ENCODE measurements around the gene ZNF438. TPM values are rescaled to one million over a fixed set of nuclear protein-coding genes. Genes with fewer than 3 reads are reported as not detected.

The ZNF438 gene
- polyA plus RNA-seq, 3 donors, result 8.9 to 10.2 (median 10.1) TPM

- no peak for DNase-seq (ENCODE audit: low read depth in 3 of 3, low spot score in 2 of 3)
These were observed 178.6 kb downstream of the ZNF438 start for GRCh38 chr10:30853066-30853465.

- no peak for DNase-seq (ENCODE audit: low read depth in 3 of 3, low spot score in 2 of 3)
These were observed 180.9 kb downstream of the ZNF438 start for GRCh38 chr10:30850776-30851175.

GRCh38 chr10:30849231-30850035, 182.2 kb downstream of the ZNF438 start:
- no peak for DNase-seq (ENCODE audit: low read depth in 3 of 3, low spot score in 2 of 3)

- DNase-seq (ENCODE audit: low read depth in 3 of 3, low spot score in 2 of 3), result no peak
These were observed 183.2 kb downstream of the ZNF438 start for GRCh38 chr10:30848396-30849032.

- DNase-seq (ENCODE audit: low read depth in 3 of 3, low spot score in 2 of 3), result no peak
These were observed 184.0 kb downstream of the ZNF438 start for GRCh38 chr10:30847642-30848041.

- no peak for DNase-seq (ENCODE audit: low read depth in 3 of 3, low spot score in 2 of 3)
These were observed 184.5 kb downstream of the ZNF438 start for GRCh38 chr10:30847199-30847598.

- no peak for DNase-seq (ENCODE audit: low read depth in 3 of 3, low spot score in 2 of 3)
These were observed 185.0 kb downstream of the ZNF438 start for GRCh38 chr10:30846710-30847109.

GRCh38 chr10:30842894-30843293, 188.8 kb downstream of the ZNF438 start:
- DNase-seq (ENCODE audit: low read depth in 3 of 3, low spot score in 2 of 3), result no peak

GRCh38 chr10:30842185-30842584, 189.5 kb downstream of the ZNF438 start:
- DNase-seq (ENCODE audit: low read depth in 3 of 3, low spot score in 2 of 3), result no peak

GRCh38 chr10:30840395-30841050, 191.1 kb downstream of the ZNF438 start:
- no peak for DNase-seq (ENCODE audit: low read depth in 3 of 3, low spot score in 2 of 3)

- no peak for DNase-seq (ENCODE audit: low read depth in 3 of 3, low spot score in 2 of 3)
These were observed 192.0 kb downstream of the ZNF438 start for GRCh38 chr10:30839652-30840051.

- no peak for DNase-seq (ENCODE audit: low read depth in 3 of 3, low spot score in 2 of 3)
These were observed 195.3 kb downstream of the ZNF438 start for GRCh38 chr10:30836406-30836805.

GRCh38 chr10:30835146-30835545, 196.5 kb downstream of the ZNF438 start:
- no peak for DNase-seq (ENCODE audit: low read depth in 3 of 3, low spot score in 2 of 3)

GRCh38 chr10:30834651-30835050, 197.0 kb downstream of the ZNF438 start:
- DNase-seq (ENCODE audit: low read depth in 3 of 3, low spot score in 2 of 3), result no peak

- DNase-seq (ENCODE audit: low read depth in 3 of 3, low spot score in 2 of 3), result no peak
These were observed 197.5 kb downstream of the ZNF438 start for GRCh38 chr10:30834153-30834552.

GRCh38 chr10:30833628-30833970, 198.1 kb downstream of the ZNF438 start:
- no peak for DNase-seq (ENCODE audit: low read depth in 3 of 3, low spot score in 2 of 3)

- DNase-seq (ENCODE audit: low read depth in 3 of 3, low spot score in 2 of 3), result no peak
These were observed 198.7 kb downstream of the ZNF438 start for GRCh38 chr10:30832749-30833627.

- DNase-seq (ENCODE audit: low read depth in 3 of 3, low spot score in 2 of 3), result no peak
These were observed 199.5 kb downstream of the ZNF438 start for GRCh38 chr10:30832001-30832748.

- no peak for DNase-seq (ENCODE audit: low read depth in 3 of 3, low spot score in 2 of 3)
These were observed 200.2 kb downstream of the ZNF438 start for GRCh38 chr10:30831426-30831825.

Measured in right renal cortex interstitium (tissue), 3 donors.